Endothelial cell of umbilical vein (primary cell): ENCODE measurements around the gene OR5H1. TPM values are rescaled to one million over a fixed set of nuclear protein-coding genes. Genes with fewer than 3 reads are reported as not detected.

ENCODE experiments used
- BruUV-seq: library from RNA; stranded (reverse); fragments of 400-500 nt; replicated peaks from 2 replicates; lab custom pipeline; 2021; lab: Mats Ljungman, UMichigan
- CTCF ChIA-PET: fragments of 300-600, 350-600 bp; sonication (Branson Sonifier 250); formaldehyde crosslinking; loops from one replicate; lab custom pipeline; 2021; ENCODE audit warnings: antibody characterized with exemption, inconsistent platforms; lab: Charles Lee
- POLR2A ChIA-PET: fragments of 300-600, 350-600 bp; sonication (Branson Sonifier 250); formaldehyde crosslinking; loops from one replicate; lab custom pipeline; 2021; ENCODE audit warnings: antibody characterized with exemption, inconsistent platforms; lab: Charles Lee
- DNase-seq: peaks from one replicate; pipeline ENCODE4 v3.0.0-alpha.2; 2011; ENCODE audit warnings: low read depth, low spot score
- FAIRE-seq: peaks from 2 replicates; lab custom pipeline; 2011; peaks lifted over from hg19 to GRCh38; lab: Jason Lieb, UNC
- H2AFZ ChIP-seq: 2 replicates; pipeline ENCODE4 v1.6.0; 2012; ENCODE audit warnings: low read depth, low read length, control low read depth, inconsistent platforms
- H3K27ac ChIP-seq: 2 replicates; pipeline ENCODE4 v1.5.1; 2011; ENCODE audit warnings: low read depth, mild to moderate bottlenecking, control low read depth, low read length, moderate library complexity; ENCODE audit not compliant: insufficient read depth
- H3K27me3 ChIP-seq, 2 experiments: 2 replicates each; pipeline versions ENCODE4 v1.6.0 to v1.6.1; 2011; ENCODE audit warnings: low read length in 2 of 2, mixed read lengths in 1 of 2; ENCODE audit not compliant: control insufficient read depth in 2 of 2, insufficient read depth in 2 of 2
- H3K36me3 ChIP-seq, 2 experiments: 2 replicates in 1 of 2; 3 replicates in 1 of 2; pipeline ENCODE4 v1.5.1; 2011; ENCODE audit warnings: low read length in 2 of 2, mild to moderate bottlenecking in 1 of 2, moderate library complexity in 1 of 2; ENCODE audit not compliant: control insufficient read depth in 2 of 2, insufficient read depth in 2 of 2; ENCODE audit errors: extremely low read depth in 1 of 2
- H3K4me1 ChIP-seq: 3 replicates; pipeline ENCODE4 v1.5.1; 2011; ENCODE audit warnings: mild to moderate bottlenecking, low read length; ENCODE audit not compliant: control insufficient read depth, insufficient read depth; ENCODE audit errors: extremely low read depth
- H3K4me2 ChIP-seq: 2 replicates; pipeline ENCODE4 v1.6.1; 2011; ENCODE audit warnings: low read length, control low read depth, mixed read lengths; ENCODE audit not compliant: insufficient read depth
- H3K4me3 ChIP-seq, 3 experiments: fragments of 200-600 bp in 1 of 3; sonication (generic), shearing (Covaris generic) in 1 of 3; replicated peaks in 1 of 3; 2 replicates each; pipeline ENCODE4 v1.5.1; 2011 to 2016; ENCODE audit warnings: control low read depth in 3 of 3, low read length in 3 of 3, mild to moderate bottlenecking in 2 of 3, inconsistent platforms in 1 of 3, low read depth in 1 of 3, moderate library complexity in 1 of 3; ENCODE audit not compliant: insufficient read depth in 1 of 3
- H3K79me2 ChIP-seq: 2 replicates; pipeline ENCODE4 v1.6.0; 2012; ENCODE audit warnings: low read length, inconsistent platforms; ENCODE audit not compliant: control insufficient read depth, insufficient read depth
- H3K9ac ChIP-seq: replicated peaks from 2 replicates; pipeline ENCODE3; 2011; ENCODE audit warnings: low read length, control low read depth; ENCODE audit not compliant: insufficient read depth; ENCODE audit errors: extremely low read depth
- H3K9me1 ChIP-seq: replicated peaks from 3 replicates; pipeline ENCODE4 v1.6.0; 2011; ENCODE audit warnings: mild to moderate bottlenecking, low read length; ENCODE audit not compliant: control insufficient read depth, insufficient read depth; ENCODE audit errors: extremely low read depth
- H3K9me3 ChIP-seq: replicated peaks from 2 replicates; pipeline ENCODE4 v1.5.1; 2012; ENCODE audit warnings: low read length, inconsistent platforms; ENCODE audit not compliant: control insufficient read depth, insufficient read depth
- H4K20me1 ChIP-seq: replicated peaks from 2 replicates; pipeline ENCODE3; 2011; ENCODE audit warnings: mild to moderate bottlenecking, low read length; ENCODE audit not compliant: control insufficient read depth, insufficient read depth; ENCODE audit errors: extremely low read depth
- CTCF ChIP-seq, 2 donors: IDR thresholded peaks; 1 replicate in 1 of 2; 2 replicates in 1 of 2; pipeline ENCODE4 v1.5.1; 2011; ENCODE audit warnings: low read length in 2 of 2, mild to moderate bottlenecking in 2 of 2, moderate library complexity in 2 of 2, control low read depth in 1 of 2, inconsistent platforms in 1 of 2, low read depth in 1 of 2; ENCODE audit not compliant: insufficient read depth in 1 of 2; ENCODE audit errors: extremely low read depth in 1 of 2
- EZH2 ChIP-seq: IDR thresholded peaks from 2 replicates; pipeline ENCODE4 v1.6.1; 2012; ENCODE audit warnings: borderline replicate concordance, low read depth, mild to moderate bottlenecking, moderate library complexity, low read length, inconsistent platforms; ENCODE audit not compliant: severe bottlenecking
- FOS ChIP-seq: IDR thresholded peaks from 2 replicates; pipeline ENCODE4 v1.6.1; 2011; ENCODE audit warnings: mild to moderate bottlenecking, low read length, moderate library complexity, borderline replicate concordance; ENCODE audit not compliant: insufficient read depth
- GATA2 ChIP-seq: IDR thresholded peaks from 2 replicates; pipeline ENCODE4 v1.7.0; 2011; ENCODE audit warnings: low read depth, mild to moderate bottlenecking, moderate library complexity, mixed read lengths, low read length; ENCODE audit not compliant: insufficient read length, insufficient read depth
- JUN ChIP-seq: IDR thresholded peaks from 2 replicates; pipeline ENCODE4 v1.6.1; 2011; ENCODE audit warnings: borderline replicate concordance, low read depth; ENCODE audit not compliant: insufficient read length, insufficient read depth
- MAX ChIP-seq: IDR thresholded peaks from 2 replicates; pipeline ENCODE4 v1.6.1; 2011; ENCODE audit not compliant: insufficient read depth, insufficient read length
- MYC ChIP-seq: IDR thresholded peaks from one replicate; pipeline ENCODE4 v1.6.1; 2011; ENCODE audit warnings: mild to moderate bottlenecking, low read depth, low read length
- POLR2A ChIP-seq: IDR thresholded peaks from 2 replicates; pipeline ENCODE4 v1.6.1; 2012; ENCODE audit warnings: low read depth, mild to moderate bottlenecking, control low read depth, low read length
- POLR2AphosphoS5 ChIP-seq: IDR thresholded peaks from 2 replicates; pipeline ENCODE4 v1.6.1; 2012; ENCODE audit warnings: low read depth, mild to moderate bottlenecking, control low read depth, low read length, moderate library complexity; ENCODE audit not compliant: insufficient read depth
- dilution Hi-C: fragments of 300-500 bp; cut with MboI; formaldehyde crosslinking; loops from one replicate; pipeline ENCODE4 v1.15.0; 2019; ENCODE audit warnings: low sequenced_read_pairs; ENCODE audit not compliant: extremely low pct_ligation_motif_present
- intact Hi-C: fragments of 100-400 bp; cut with micrococcal nuclease; formaldehyde crosslinking; loops from one replicate; pipeline ENCODE4 v1.10.0; 2022
- polyA plus RNA-seq, 4 experiments: library from polyadenylated mRNA; depleted of rRNA in 3 of 4; stranded (reverse) in 3 of 4; unstranded in 1 of 4; fragments of >200 nt; gene quantifications; 2 replicates each; pipeline versions ENCODE4 v1.2.1 to v1.2.3, GENCODE V29; 2011 to 2012; ENCODE audit warnings: missing spikeins in 1 of 4
- total RNA-seq: library from RNA; stranded (reverse); gene quantifications from 2 replicates; pipeline ENCODE4 v1.2.3, GENCODE V29; 2021

The OR5H1 gene
- total and polyA plus RNA-seq, 2 donors (not counting 3 experiments of a cell fraction or from before 2014, with no cell fraction given) = not detected

DNA sequence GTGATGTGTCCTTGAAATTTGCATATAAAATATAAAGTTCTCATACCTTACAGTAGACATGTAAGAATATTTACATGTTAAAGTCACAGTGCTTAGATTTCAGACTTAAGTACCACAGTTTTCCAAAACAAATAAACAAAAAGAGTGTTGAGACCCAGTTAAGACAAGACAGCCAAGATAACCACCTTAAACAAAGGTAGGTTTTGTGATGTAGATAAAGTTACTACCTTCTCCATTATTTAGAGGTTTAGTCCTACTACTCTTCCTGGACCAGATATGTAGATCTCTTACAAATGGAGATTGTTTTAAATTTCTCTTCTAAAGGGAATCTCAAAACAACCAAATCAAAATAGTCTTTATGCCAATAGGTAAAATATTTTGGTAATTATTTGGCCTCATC lies 51.7 kb downstream of the OR5H1 start:
- no peak overlapping the region for H3K9ac ChIP-seq
- H3K9me3 ChIP-seq = no peaks in the 10 kb centered on the region
- no peaks in the 10 kb centered on the region for H4K20me1 ChIP-seq
- no peak overlapping the region for H3K4me2 ChIP-seq
- ChIA-PET CTCF (no interaction called here), POLR2A (no interaction called here)
- no peaks in the 10 kb centered on the region for H3K27me3 ChIP-seq
- no peaks in the 10 kb centered on the region for H3K79me2 ChIP-seq
- FAIRE-seq (no peak), DNase-seq (no peak)
- no peak for TF ChIP-seq MYC
- TF ChIP-seq JUN = no peak
- no peak for TF ChIP-seq GATA2
- no peak for TF ChIP-seq MAX
- no peak for TF ChIP-seq EZH2
- no peak for TF ChIP-seq FOS
- no peak for TF ChIP-seq POLR2A
- no peak for TF ChIP-seq POLR2AphosphoS5
- no peak for TF ChIP-seq CTCF (IDR thresholded peaks at IDR 0.05; ENCODE audit: extremely low read depth in 1 of 2, insufficient read depth in 1 of 2, low read depth in 1 of 2, low read length in 2 of 2)
- H3K4me1 ChIP-seq = no peaks in the 10 kb centered on the region
- H3K9me1 ChIP-seq = no peaks in the 10 kb centered on the region
- no TSS peak for BruUV-seq
- no peak overlapping the region for H3K27ac ChIP-seq
- dilution Hi-C loops = no loop called here
- H2AFZ ChIP-seq = no peak overlapping the region
- no peaks in the 10 kb centered on the region for H3K36me3 ChIP-seq
- H3K4me3 ChIP-seq = no peak overlapping the region
- intact Hi-C loops = no loop called here
